GM12892 (cell line): ENCODE data around the gene SCFD2.

Source experiments
- POLR2A ChIP-seq: IDR thresholded peaks from 2 replicates; pipeline ENCODE4 v1.6.1; 2011; ENCODE audit warnings: low read depth, low read length, control low read depth
- POLR2AphosphoS5 ChIP-seq: IDR thresholded peaks from 2 replicates; pipeline ENCODE4 v1.6.1; 2011; ENCODE audit warnings: low read depth, low read length, control low read depth

DNA sequence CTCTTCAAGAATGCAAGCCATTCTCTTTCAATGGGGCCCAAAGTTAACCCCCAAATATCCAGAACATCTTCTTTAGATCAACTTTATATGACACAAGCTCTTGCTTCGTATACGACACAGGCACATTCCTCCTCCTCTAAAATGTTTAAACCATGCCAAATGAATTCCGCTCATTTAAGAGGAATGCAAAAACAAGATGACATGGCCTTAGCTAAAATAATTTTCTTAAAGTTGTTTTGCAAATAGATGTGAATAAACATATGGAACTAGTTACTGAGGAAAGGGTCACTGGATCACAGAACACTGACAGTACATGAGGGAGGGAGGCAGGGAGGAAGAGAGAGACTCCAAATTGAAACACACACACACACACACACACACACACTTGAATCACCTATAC, 406.3 kb downstream of the SCFD2 start:
- TF ChIP-seq POLR2AphosphoS5 (no peak), POLR2A (no peak)
